Mesendoderm (in vitro differentiated cells): Measurements from ENCODE around the gene ACCSL.

Source experiments
- DNase-seq: peaks from one replicate; pipeline ENCODE4 v3.0.0; 2013
- H2AK5ac ChIP-seq: 2 replicates; pipeline ENCODE4 v1.6.1; 2013; ENCODE audit warnings: low read length, inconsistent platforms
- H2BK120ac ChIP-seq: 2 replicates; pipeline ENCODE4 v1.6.1; 2013; ENCODE audit warnings: low read depth, mild to moderate bottlenecking, low read length, moderate library complexity, mixed read lengths
- H2BK15ac ChIP-seq: replicated peaks from 2 replicates; pipeline ENCODE4 v1.6.1; 2013; ENCODE audit warnings: low read depth, mild to moderate bottlenecking, moderate library complexity
- H2BK5ac ChIP-seq: 2 replicates; pipeline ENCODE4 v1.6.1; 2013; ENCODE audit warnings: low read length, inconsistent platforms
- H3K18ac ChIP-seq: 2 replicates; pipeline ENCODE4 v1.6.1; 2013; ENCODE audit warnings: mild to moderate bottlenecking, low read length, mixed read lengths
- H3K23ac ChIP-seq: one replicate; pipeline ENCODE4 v1.6.1; 2013; ENCODE audit warnings: low read length
- H3K27ac ChIP-seq: 2 replicates; pipeline ENCODE4 v1.5.1; 2013; ENCODE audit warnings: low read depth, mild to moderate bottlenecking, inconsistent platforms, low read length, moderate library complexity
- H3K27me3 ChIP-seq: 2 replicates; pipeline ENCODE4 v1.6.1; 2013; ENCODE audit warnings: low read length, control low read depth, mild to moderate bottlenecking, inconsistent platforms; ENCODE audit not compliant: insufficient read depth, poor library complexity
- H3K36me3 ChIP-seq: 2 replicates; pipeline ENCODE4 v1.6.1; 2013; ENCODE audit warnings: low read length, inconsistent platforms; ENCODE audit not compliant: control insufficient read depth, insufficient read depth
- H3K4ac ChIP-seq: one replicate; pipeline ENCODE4 v1.6.1; 2013; ENCODE audit warnings: low read depth, mild to moderate bottlenecking, low read length, moderate library complexity
- H3K4me1 ChIP-seq: 2 replicates; pipeline ENCODE4 v1.6.1; 2013; ENCODE audit warnings: low read depth, low read length, inconsistent platforms; ENCODE audit not compliant: control insufficient read depth
- H3K4me2 ChIP-seq: 2 replicates; pipeline ENCODE4 v1.6.1; 2013; ENCODE audit warnings: low read length
- H3K4me3 ChIP-seq: 2 replicates; pipeline ENCODE4 v1.5.1; 2013; ENCODE audit warnings: mild to moderate bottlenecking, low read length
- H3K56ac ChIP-seq: one replicate; pipeline ENCODE4 v1.6.1; 2013; ENCODE audit warnings: low read length
- H3K79me1 ChIP-seq: 2 replicates; pipeline ENCODE4 v1.6.1; 2013; ENCODE audit warnings: low read length, inconsistent platforms
- H3K79me2 ChIP-seq: 2 replicates; pipeline ENCODE4 v1.6.1; 2013; ENCODE audit warnings: mild to moderate bottlenecking, low read length; ENCODE audit not compliant: control insufficient read depth, insufficient read depth
- H3K9ac ChIP-seq: 2 replicates; pipeline ENCODE4 v1.6.1; 2013; ENCODE audit warnings: low read length, inconsistent platforms
- H4K5ac ChIP-seq: one replicate; pipeline ENCODE4 v1.6.1; 2013; ENCODE audit warnings: low read length
- H4K8ac ChIP-seq: one replicate; pipeline ENCODE4 v1.6.1; 2013; ENCODE audit warnings: low read depth, mild to moderate bottlenecking, control low read depth, low read length, moderate library complexity
- WGBS: extraction: QIAGEN DNeasy Blood & Tissue Kit; methylation state at CpG from one replicate; pipeline ENCODE4 v1.1.7; 2013; ENCODE audit warnings: low lambda C conversion rate, missing lambda C conversion rate; ENCODE audit not compliant: insufficient coverage; ENCODE audit errors: extremely low coverage; 5-methylcytosine and 5-hydroxymethylcytosine counted together

Gene ACCSL

GRCh38 chr11:44083906-44084305, 36.1 kb downstream of the ACCSL start:
- Histone ChIP-seq H2AK5ac (no peak overlapping the region), H3K36me3 (no peaks in the 10 kb centered on the region)
- no CpG with 5 or more reads among the region's 5 CpGs for WGBS

GRCh38 chr11:44085330-44085729, 37.5 kb downstream of the ACCSL start:
- WGBS, result no CpG with 5 or more reads among the region's 1 CpG
- H3K4me3 ChIP-seq, result no peak overlapping the region
- H2AK5ac ChIP-seq, result no peak overlapping the region

More at GRCh38 chr11:44083906-44084305, 36.1 kb downstream of the ACCSL start:
- no peaks in the 10 kb centered on the region for H3K79me2 ChIP-seq
- H3K4me1 ChIP-seq, result no peaks in the 10 kb centered on the region
- H3K27ac ChIP-seq, result no peak overlapping the region
- no peak overlapping the region for H3K18ac ChIP-seq
- no peak for DNase-seq
- no peak overlapping the region for H4K5ac ChIP-seq
- no peak overlapping the region for H2BK15ac ChIP-seq
- no peak overlapping the region for H3K23ac ChIP-seq
- no peaks in the 10 kb centered on the region for H3K79me1 ChIP-seq
- no peak overlapping the region for H3K9ac ChIP-seq
- no peak overlapping the region for H4K8ac ChIP-seq
- H2BK120ac ChIP-seq, result no peak overlapping the region
- H3K4me2 ChIP-seq, result no peak overlapping the region
- H3K4me3 ChIP-seq, result no peak overlapping the region
- H3K4ac ChIP-seq, result no peak overlapping the region
- H2BK5ac ChIP-seq, result no peak overlapping the region
- no peaks in the 10 kb centered on the region for H3K27me3 ChIP-seq
- no peak overlapping the region for H3K56ac ChIP-seq

DNA sequence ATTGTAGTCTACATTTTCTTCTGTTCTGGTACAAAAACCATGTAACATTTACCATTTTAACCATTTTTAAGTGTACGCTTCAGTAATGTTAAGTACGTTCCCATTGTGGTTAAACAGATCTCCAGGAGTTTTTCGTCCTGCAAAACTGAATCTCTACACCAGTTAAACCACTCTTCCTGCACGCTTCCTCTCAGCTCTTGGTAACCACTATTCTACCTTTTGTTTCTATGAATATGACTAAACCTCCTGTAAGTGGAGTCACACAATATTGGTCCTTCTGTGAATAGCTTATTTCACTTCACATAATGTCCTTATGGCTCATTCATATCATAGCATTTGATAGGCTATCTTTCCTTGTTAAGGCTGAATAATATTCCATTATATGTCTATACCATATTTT, 40.6 kb downstream of the ACCSL start:
- no peak overlapping the region for H3K23ac ChIP-seq
- no peaks in the 10 kb centered on the region for H3K36me3 ChIP-seq
- H3K4ac ChIP-seq, result no peak overlapping the region
- no peak overlapping the region for H2BK120ac ChIP-seq
- no peak overlapping the region for H2BK15ac ChIP-seq
- H3K79me1 ChIP-seq, result no peaks in the 10 kb centered on the region
- H4K5ac ChIP-seq, result no peak overlapping the region
- H3K18ac ChIP-seq, result no peak overlapping the region
- no peak overlapping the region for H3K27ac ChIP-seq
- no CpG with 5 or more reads among the region's 4 CpGs for WGBS
- H3K9ac ChIP-seq, result no peak overlapping the region
- no peak overlapping the region for H3K56ac ChIP-seq
- H3K4me1 ChIP-seq, result no peaks in the 10 kb centered on the region
- H3K4me2 ChIP-seq, result no peak overlapping the region
- H3K4me3 ChIP-seq, result no peak overlapping the region
- no peak for DNase-seq
- no peak overlapping the region for H2AK5ac ChIP-seq
- no peak overlapping the region for H4K8ac ChIP-seq
- no peak overlapping the region for H2BK5ac ChIP-seq
- no peaks in the 10 kb centered on the region for H3K79me2 ChIP-seq
- no peaks in the 10 kb centered on the region for H3K27me3 ChIP-seq

More at GRCh38 chr11:44085330-44085729, 37.5 kb downstream of the ACCSL start:
- no peak for DNase-seq
- H4K8ac ChIP-seq, result no peak overlapping the region
- H3K23ac ChIP-seq, result no peak overlapping the region
- no peak overlapping the region for H2BK5ac ChIP-seq
- H3K4me1 ChIP-seq, result no peaks in the 10 kb centered on the region
- no peak overlapping the region for H2BK15ac ChIP-seq
- no peak overlapping the region for H3K4ac ChIP-seq
- no peaks in the 10 kb centered on the region for H3K27me3 ChIP-seq
- H3K27ac ChIP-seq, result no peak overlapping the region
- H3K9ac ChIP-seq, result no peak overlapping the region
- H3K4me2 ChIP-seq, result no peak overlapping the region
- H3K79me2 ChIP-seq, result no peaks in the 10 kb centered on the region
- no peak overlapping the region for H4K5ac ChIP-seq
- no peak overlapping the region for H2BK120ac ChIP-seq
- no peak overlapping the region for H3K18ac ChIP-seq
- no peaks in the 10 kb centered on the region for H3K79me1 ChIP-seq
- no peak overlapping the region for H3K56ac ChIP-seq
- no peaks in the 10 kb centered on the region for H3K36me3 ChIP-seq

GRCh38 chr11:44088871-44089270, 41.1 kb downstream of the ACCSL start:
- H3K23ac ChIP-seq, result no peak overlapping the region
- H3K56ac ChIP-seq, result no peak overlapping the region
- no peak overlapping the region for H3K4me2 ChIP-seq
- DNase-seq, result no peak
- no peaks in the 10 kb centered on the region for H3K4me1 ChIP-seq
- no peak overlapping the region for H4K8ac ChIP-seq
- no peak overlapping the region for H4K5ac ChIP-seq
- WGBS, result no CpG with 5 or more reads among the region's 4 CpGs
- H3K27me3 ChIP-seq, result no peaks in the 10 kb centered on the region
- H3K4ac ChIP-seq, result no peak overlapping the region
- H3K4me3 ChIP-seq, result no peak overlapping the region
- no peak overlapping the region for H3K9ac ChIP-seq
- no peaks in the 10 kb centered on the region for H3K36me3 ChIP-seq
- H2BK120ac ChIP-seq, result no peak overlapping the region
- H2AK5ac ChIP-seq, result no peak overlapping the region
- H3K18ac ChIP-seq, result no peak overlapping the region
- H2BK5ac ChIP-seq, result no peak overlapping the region
- H2BK15ac ChIP-seq, result no peak overlapping the region
- no peak overlapping the region for H3K27ac ChIP-seq
- H3K79me1 ChIP-seq, result no peaks in the 10 kb centered on the region
- H3K79me2 ChIP-seq, result no peaks in the 10 kb centered on the region

- Histone ChIP-seq H2BK15ac (no peak overlapping the region), H3K36me3 (no peaks in the 10 kb centered on the region), H2BK120ac (no peak overlapping the region), H3K56ac (no peak overlapping the region), H3K18ac (no peak overlapping the region), H3K79me1 (no peaks in the 10 kb centered on the region), H3K4me3 (no peak overlapping the region), H3K4ac (no peak overlapping the region), H3K23ac (no peak overlapping the region), H2AK5ac (no peak overlapping the region), H4K5ac (no peak overlapping the region), H4K8ac (no peak overlapping the region), H2BK5ac (no peak overlapping the region), H3K9ac (no peak overlapping the region), H3K27me3 (no peaks in the 10 kb centered on the region), H3K4me1 (no peaks in the 10 kb centered on the region), H3K27ac (no peak overlapping the region), H3K79me2 (no peaks in the 10 kb centered on the region), H3K4me2 (no peak overlapping the region)
- WGBS, result no CpG with 5 or more reads among the region's 1 CpG
- no peak for DNase-seq
These were observed 42.8 kb downstream of the ACCSL start for GRCh38 chr11:44090539-44090938.

- H3K79me2 ChIP-seq, result no peaks in the 10 kb centered on the region
- no peak overlapping the region for H3K56ac ChIP-seq
- no peak overlapping the region for H3K9ac ChIP-seq
- no peak overlapping the region for H3K27ac ChIP-seq
- no peak overlapping the region for H4K5ac ChIP-seq
- no peak overlapping the region for H2AK5ac ChIP-seq
- no peak overlapping the region for H3K18ac ChIP-seq
- H4K8ac ChIP-seq, result no peak overlapping the region
- no peaks in the 10 kb centered on the region for H3K27me3 ChIP-seq
- H3K4me3 ChIP-seq, result no peak overlapping the region
- H3K4me2 ChIP-seq, result no peak overlapping the region
- no peaks in the 10 kb centered on the region for H3K4me1 ChIP-seq
- no peak overlapping the region for H2BK15ac ChIP-seq
- DNase-seq, result peak; percentile 89
- no peaks in the 10 kb centered on the region for H3K36me3 ChIP-seq
- no peak overlapping the region for H3K4ac ChIP-seq
- H2BK120ac ChIP-seq, result no peak overlapping the region
- peaks cover 1% of the 10 kb centered on the region for H3K79me1 ChIP-seq
- H2BK5ac ChIP-seq, result no peak overlapping the region
- H3K23ac ChIP-seq, result no peak overlapping the region
- no CpG with 5 or more reads among the region's 11 CpGs for WGBS
These were observed 46.6 kb downstream of the ACCSL start for GRCh38 chr11:44094260-44094868.
